Effector memory CD8-positive, alpha-beta T cell (primary cell): ENCODE results near the gene LTA4H.

Experiments used
- ATAC-seq: fragments of 150-1000 bp; cut with Tn5 transposase; replicated peaks from 2 replicates; pipeline ENCODE4 v1.10.0; 2021; ENCODE audit warnings: mild to moderate bottlenecking, moderate library complexity
- DNase-seq, 3 experiments: peaks; one replicate each; pipeline ENCODE4 v3.0.0; 2021
- H3K27ac Mint-ChIP-seq, 2 donors: one replicate each; pipeline ENCODE4 v1.8.0; 2022; ENCODE audit warnings: mild to moderate bottlenecking in 2 of 2, mixed read lengths in 2 of 2, moderate library complexity in 2 of 2
- H3K27me3 Mint-ChIP-seq, 2 donors: one replicate each; pipeline ENCODE4 v1.8.0; 2022; ENCODE audit warnings: mixed read lengths in 2 of 2
- H3K36me3 Mint-ChIP-seq: one replicate; pipeline ENCODE4 v1.8.0; 2022; ENCODE audit warnings: mild to moderate bottlenecking, moderate library complexity, mixed read lengths; ENCODE audit not compliant: insufficient read depth
- H3K4me1 Mint-ChIP-seq, 2 donors: one replicate each; pipeline ENCODE4 v1.8.0; 2022; ENCODE audit warnings: low read depth in 2 of 2, mixed read lengths in 2 of 2
- H3K4me3 Mint-ChIP-seq, 2 donors: one replicate each; pipeline ENCODE4 v1.8.0; 2022; ENCODE audit warnings: mild to moderate bottlenecking in 2 of 2, mixed read lengths in 2 of 2, moderate library complexity in 2 of 2
- H3K9me3 Mint-ChIP-seq, 2 donors: one replicate each; pipeline ENCODE4 v1.8.0; 2022; ENCODE audit warnings: mixed read lengths in 2 of 2

Gene LTA4H

GRCh38 chr12:95966287-95966870 is 69.0 kb downstream of the LTA4H start:
- Mint-ChIP-seq H3K9me3 (no peaks in the 10 kb centered on the region), H3K4me1 (no peaks in the 10 kb centered on the region)

DNA sequence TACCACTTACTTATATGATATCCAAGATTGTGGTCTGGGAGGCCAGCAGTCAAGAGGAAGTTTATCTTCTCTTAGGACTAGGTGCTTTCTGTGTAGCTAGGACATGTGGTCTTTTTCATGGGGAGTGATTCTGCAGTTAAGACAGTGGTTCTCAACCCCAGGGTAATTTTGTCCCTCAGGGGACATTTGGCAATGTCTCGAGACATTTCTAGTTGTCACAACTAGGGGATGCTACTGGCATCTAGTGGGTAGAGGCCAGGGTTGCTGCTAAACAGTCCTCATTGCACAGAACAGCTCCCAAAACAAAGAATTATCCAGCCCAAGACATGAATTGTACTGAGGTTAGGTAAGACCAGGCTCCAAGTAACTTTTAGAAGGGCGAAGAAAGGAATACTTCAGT is 72.3 kb downstream of the LTA4H start:
- H3K36me3 Mint-ChIP-seq = no peaks in the 10 kb centered on the region
- no peaks in the 10 kb centered on the region for H3K4me1 Mint-ChIP-seq
- H3K27me3 Mint-ChIP-seq = peaks cover 0 to 5% of the 10 kb centered on the region in 2 donors
- no peak for DNase-seq
- ATAC-seq = no peak
- H3K4me3 Mint-ChIP-seq = no peak overlapping the region
- no peaks in the 10 kb centered on the region for H3K9me3 Mint-ChIP-seq
- no peak overlapping the region for H3K27ac Mint-ChIP-seq

More at GRCh38 chr12:95966287-95966870, 69.0 kb downstream of the LTA4H start:
- H3K4me3 Mint-ChIP-seq = no peak overlapping the region
- no peaks in the 10 kb centered on the region for H3K36me3 Mint-ChIP-seq
- peaks cover 0 to 5% of the 10 kb centered on the region in 2 donors for H3K27me3 Mint-ChIP-seq
- ATAC-seq (no peak), DNase-seq (no peak)
- H3K27ac Mint-ChIP-seq = no peak overlapping the region

DNA sequence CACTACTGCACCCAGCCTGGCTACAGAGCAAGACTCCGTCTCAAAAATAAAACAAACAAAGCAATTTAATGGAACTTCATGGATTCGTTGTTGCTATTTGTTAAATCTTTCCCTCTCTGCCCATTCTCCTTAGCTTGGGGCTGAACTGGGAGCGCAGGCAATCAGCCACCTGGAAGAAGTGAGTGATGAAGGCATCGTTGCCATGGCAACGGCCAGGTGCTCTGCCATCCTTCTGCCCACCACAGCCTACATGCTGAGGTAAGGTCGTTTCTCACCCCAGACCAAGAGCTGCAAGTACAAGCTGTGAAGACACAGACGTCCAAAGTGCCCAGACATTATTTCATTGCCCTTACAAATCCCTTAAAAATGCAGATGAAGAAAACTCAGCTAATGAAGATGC is 73.2 kb downstream of the LTA4H start:
- no peak overlapping the region for H3K27ac Mint-ChIP-seq
- H3K4me3 Mint-ChIP-seq = no peak overlapping the region
- peaks cover 0 to 5% of the 10 kb centered on the region in 2 donors for H3K27me3 Mint-ChIP-seq
- no peaks in the 10 kb centered on the region for H3K9me3 Mint-ChIP-seq
- no peak for DNase-seq
- H3K36me3 Mint-ChIP-seq = no peaks in the 10 kb centered on the region
- no peak for ATAC-seq
- H3K4me1 Mint-ChIP-seq = no peaks in the 10 kb centered on the region

DNA sequence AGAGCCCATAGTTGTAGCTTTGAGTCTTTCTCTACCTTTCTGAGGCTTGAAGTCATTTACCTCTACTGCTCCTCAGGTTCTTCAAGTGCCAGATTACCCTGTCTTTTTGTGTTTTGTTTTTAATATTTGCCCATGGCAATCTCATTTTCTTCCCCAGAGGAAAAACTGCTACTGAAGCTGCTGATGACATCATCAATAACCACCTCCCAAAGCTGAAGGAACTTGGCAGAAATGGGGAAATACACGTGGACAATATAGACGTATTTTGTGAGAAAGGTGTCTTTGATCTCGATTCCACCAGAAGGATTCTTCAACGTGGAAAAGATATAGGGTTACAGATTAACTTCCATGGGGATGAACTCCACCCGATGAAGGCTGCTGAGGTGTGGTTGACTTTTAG is 75.1 kb downstream of the LTA4H start:
- no peak for ATAC-seq
- no peaks in the 10 kb centered on the region for H3K9me3 Mint-ChIP-seq
- H3K4me1 Mint-ChIP-seq = no peaks in the 10 kb centered on the region
- no peak overlapping the region for H3K27ac Mint-ChIP-seq
- DNase-seq = no peak
- peaks cover 0 to 5% of the 10 kb centered on the region in 2 donors for H3K27me3 Mint-ChIP-seq
- no peaks in the 10 kb centered on the region for H3K36me3 Mint-ChIP-seq
- no peak overlapping the region for H3K4me3 Mint-ChIP-seq

DNA sequence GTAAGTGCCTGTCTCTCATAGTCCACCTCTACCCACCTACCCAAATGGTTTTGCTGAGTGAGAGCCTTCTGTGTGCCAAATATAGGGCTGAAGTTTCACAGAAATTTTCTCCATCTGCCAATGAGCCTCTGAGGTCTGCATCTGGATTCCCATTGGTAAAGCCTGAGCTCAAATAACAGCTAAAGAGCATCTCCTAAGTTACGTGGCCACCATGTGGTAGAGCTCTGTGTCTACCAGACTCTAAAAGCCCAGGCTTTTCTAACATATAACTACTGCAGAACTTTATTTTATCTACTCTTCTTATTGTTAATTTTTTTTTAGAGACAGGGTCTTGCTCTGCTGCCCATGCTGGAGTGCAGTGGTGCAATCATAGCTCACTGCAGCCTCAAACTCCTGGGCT is 76.3 kb downstream of the LTA4H start:
- DNase-seq (no peak), ATAC-seq (no peak)
- H3K27ac Mint-ChIP-seq = no peak overlapping the region
- H3K4me3 Mint-ChIP-seq = no peak overlapping the region
- H3K36me3 Mint-ChIP-seq = no peaks in the 10 kb centered on the region
- no peaks in the 10 kb centered on the region for H3K9me3 Mint-ChIP-seq
- no peaks in the 10 kb centered on the region for H3K4me1 Mint-ChIP-seq
- peaks cover 0 to 5% of the 10 kb centered on the region in 2 donors for H3K27me3 Mint-ChIP-seq

- Mint-ChIP-seq H3K27me3 (peaks cover 7 to 8% of the 10 kb centered on the region in 2 donors), H3K36me3 (no peaks in the 10 kb centered on the region), H3K27ac (no peak overlapping the region), H3K9me3 (no peaks in the 10 kb centered on the region), H3K4me1 (no peaks in the 10 kb centered on the region), H3K4me3 (no peak overlapping the region)
- DNase-seq (no peak), ATAC-seq (no peak)
Measured at GRCh38 chr12:95956557-95957145, 78.7 kb downstream of the LTA4H start.

GRCh38 chr12:95955549-95956159 is 79.7 kb downstream of the LTA4H start:
- peaks cover 7 to 14% of the 10 kb centered on the region in 2 donors for H3K27me3 Mint-ChIP-seq
- H3K36me3 Mint-ChIP-seq = no peaks in the 10 kb centered on the region
- DNase-seq = no peak
- no peak for ATAC-seq
- no peak overlapping the region for H3K4me3 Mint-ChIP-seq
- H3K27ac Mint-ChIP-seq = no peak overlapping the region
- H3K4me1 Mint-ChIP-seq = no peaks in the 10 kb centered on the region
- no peaks in the 10 kb centered on the region for H3K9me3 Mint-ChIP-seq

DNA sequence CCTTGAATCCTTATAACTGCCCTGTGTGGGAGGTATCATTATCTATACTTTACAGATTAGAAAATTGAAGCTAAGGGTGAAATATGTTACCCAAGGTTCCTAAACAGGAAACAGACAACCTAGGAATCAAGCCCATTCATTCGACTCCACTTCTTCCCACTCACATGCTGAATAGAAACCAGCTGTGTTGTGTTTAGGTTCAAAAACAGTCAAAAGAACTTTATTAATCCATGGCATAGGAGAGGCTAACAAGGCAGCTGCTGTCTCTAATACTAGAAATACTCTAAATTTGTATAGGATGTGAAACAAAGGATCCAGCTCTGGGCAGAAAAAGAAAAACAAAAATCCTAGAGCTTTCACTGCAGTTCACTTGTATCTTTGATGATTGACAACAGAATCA is 82.4 kb downstream of the LTA4H start:
- Mint-ChIP-seq H3K4me3 (no peak overlapping the region), H3K4me1 (no peaks in the 10 kb centered on the region), H3K36me3 (no peaks in the 10 kb centered on the region), H3K27ac (no peak overlapping the region), H3K27me3 (peaks cover 7 to 14% of the 10 kb centered on the region in 2 donors), H3K9me3 (no peaks in the 10 kb centered on the region)
- ATAC-seq = no peak
- DNase-seq = no peak

- no peaks in the 10 kb centered on the region for H3K4me1 Mint-ChIP-seq
Measured at GRCh38 chr12:95951515-95951914, 83.9 kb downstream of the LTA4H start.

More at GRCh38 chr12:95951515-95951914, 83.9 kb downstream of the LTA4H start:
- H3K4me3 Mint-ChIP-seq = no peak overlapping the region
- no peaks in the 10 kb centered on the region for H3K9me3 Mint-ChIP-seq
- H3K36me3 Mint-ChIP-seq = no peaks in the 10 kb centered on the region
- peaks cover 7 to 14% of the 10 kb centered on the region in 2 donors for H3K27me3 Mint-ChIP-seq
- ATAC-seq (no peak), DNase-seq (no peak)
- H3K27ac Mint-ChIP-seq = no peak overlapping the region
